ENCODE data around the gene AXIN2. TPM values are rescaled to one million over a fixed set of nuclear protein-coding genes. Genes with fewer than 3 reads are reported as not detected.

The AXIN2 gene
- total and polyA plus RNA-seq, 10 of the 15 experiments (the other 5 are each of a cell fraction or from before 2014, with no cell fraction given): 0.47 to 7.8 (median 3.1) TPM

GRCh38 chr17:65489413-65490155 is 71.9 kb downstream of the AXIN2 start (continued):
- TF ChIP-seq ZNF687 (IDR thresholded peaks at IDR 0.05) (no peak), DPF2 (IDR thresholded peaks at IDR 0.05) (no peak), ZNF207 (IDR thresholded peaks at IDR 0.05; ENCODE audit: borderline replicate concordance) (no peak), RELA (IDR thresholded peaks at IDR 0.05; ENCODE audit: borderline replicate concordance, partially characterized antibody) (no peak), SMAD5 (IDR thresholded peaks at IDR 0.05; ENCODE audit: low read depth) (no peak), CHD4 (IDR thresholded peaks at IDR 0.05) (no peak), MYB (IDR thresholded peaks at IDR 0.05; ENCODE audit: borderline replicate concordance, low read depth, low read length) (no peak)
- TF ChIP-seq, protein P1, sequence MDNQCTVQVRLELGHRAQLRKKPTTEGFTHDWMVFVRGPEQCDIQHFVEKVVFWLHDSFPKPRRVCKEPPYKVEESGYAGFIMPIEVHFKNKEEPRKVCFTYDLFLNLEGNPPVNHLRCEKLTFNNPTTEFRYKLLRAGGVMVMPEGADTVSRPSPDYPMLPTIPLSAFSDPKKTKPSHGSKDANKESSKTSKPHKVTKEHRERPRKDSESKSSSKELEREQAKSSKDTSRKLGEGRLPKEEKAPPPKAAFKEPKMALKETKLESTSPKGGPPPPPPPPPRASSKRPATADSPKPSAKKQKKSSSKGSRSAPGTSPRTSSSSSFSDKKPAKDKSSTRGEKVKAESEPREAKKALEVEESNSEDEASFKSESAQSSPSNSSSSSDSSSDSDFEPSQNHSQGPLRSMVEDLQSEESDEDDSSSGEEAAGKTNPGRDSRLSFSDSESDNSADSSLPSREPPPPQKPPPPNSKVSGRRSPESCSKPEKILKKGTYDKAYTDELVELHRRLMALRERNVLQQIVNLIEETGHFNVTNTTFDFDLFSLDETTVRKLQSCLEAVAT (IDR thresholded peaks at IDR 0.05): no peak
